GM20431 (cell line): Measurements from ENCODE around the gene WIPF3.
"Not testable (repeated sequence)": the region's sequence is repeated elsewhere in the genome, so short reads cannot be mapped to it uniquely, and the experiment has no call there.

Experiments used
- in situ Hi-C: fragments of 300-500 bp; cut with MseI, MboI; formaldehyde crosslinking; loops from one replicate; pipeline ENCODE4 v1.15.0; 2020; ENCODE audit warnings: low sequenced_read_pairs; ENCODE audit not compliant: unreplicated experiment

WIPF3 gene

DNA sequence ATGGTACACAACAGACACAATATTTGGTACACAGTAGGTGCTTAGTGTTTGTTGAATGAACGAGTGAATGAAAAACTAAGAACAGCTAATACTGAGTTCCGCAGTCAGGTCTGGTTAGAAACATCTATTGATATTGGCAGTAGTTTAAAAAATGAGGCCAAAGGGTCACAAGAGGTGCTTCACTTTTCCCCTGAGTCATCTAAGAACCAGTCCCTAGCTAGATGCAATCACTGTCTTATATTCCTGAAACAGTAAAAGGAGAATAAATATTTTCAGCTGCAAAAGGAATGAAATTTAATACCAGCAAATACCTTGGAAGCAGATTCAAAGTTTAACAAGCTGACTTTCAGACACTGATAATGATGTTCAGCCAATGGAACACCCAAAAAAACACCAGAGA, 128.8 kb downstream of the WIPF3 start:
- in situ Hi-C loops = no loop called here

- in situ Hi-C loops = no loop called here
Measured at GRCh38 chr7:29937132-29937531, 130.8 kb downstream of the WIPF3 start.

DNA sequence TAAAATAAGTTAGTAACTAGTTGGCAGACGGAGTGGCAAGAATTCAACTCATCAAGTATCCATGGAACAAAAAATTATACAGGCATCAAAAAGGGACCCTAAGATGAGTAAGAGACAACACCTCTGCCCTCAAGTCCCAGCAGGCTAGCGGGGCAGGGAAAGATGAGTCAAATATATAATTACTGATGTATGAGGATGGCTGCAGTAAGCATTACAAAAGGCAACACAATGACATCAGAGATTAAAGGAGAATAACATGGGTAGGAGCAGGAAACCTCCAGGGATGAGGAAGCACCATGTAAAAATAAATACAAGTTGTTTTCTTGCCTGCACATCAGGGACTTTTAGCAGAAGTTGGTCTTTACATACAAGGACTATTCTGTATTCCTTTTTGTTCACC, 133.9 kb downstream of the WIPF3 start:
- in situ Hi-C loops = no loop called here

DNA sequence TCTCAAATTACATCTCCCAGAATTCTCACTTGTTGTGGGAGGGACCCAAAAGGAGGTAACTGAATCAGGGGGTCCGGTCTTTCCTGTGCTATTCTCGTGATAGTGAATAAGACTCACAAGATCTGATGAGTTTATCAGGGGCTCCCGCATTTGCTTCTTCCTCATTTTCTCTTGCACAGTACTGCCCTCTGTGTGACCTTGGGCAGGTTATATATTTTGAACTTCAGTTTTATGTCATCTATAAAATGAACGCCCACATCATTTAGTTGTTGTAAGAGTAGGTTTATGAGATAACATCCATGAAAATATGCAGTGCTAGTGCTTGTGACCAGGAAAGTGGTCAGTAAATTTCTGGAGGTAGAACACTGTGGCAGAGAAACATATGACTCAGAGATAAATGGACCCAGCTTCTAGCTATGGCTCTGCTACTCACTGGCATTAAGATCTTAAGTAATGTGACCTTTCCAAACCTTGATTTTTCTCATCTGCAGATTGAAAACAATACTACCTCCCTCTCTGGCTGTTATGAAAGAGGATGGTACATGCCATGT, 139.0 kb downstream of the WIPF3 start:
- in situ Hi-C loops = no loop called here

- in situ Hi-C loops = no loop called here
Measured at GRCh38 chr7:29946428-29947186, 140.3 kb downstream of the WIPF3 start.

GRCh38 chr7:29948587-29948986, 142.3 kb downstream of the WIPF3 start:
- in situ Hi-C loops = no loop called here

GRCh38 chr7:29950480-29950879, 144.2 kb downstream of the WIPF3 start:
- in situ Hi-C loops = no loop called here

- in situ Hi-C loops = no loop called here
Measured at GRCh38 chr7:29951206-29951605, 144.9 kb downstream of the WIPF3 start.

GRCh38 chr7:29953726-29954347, 147.5 kb downstream of the WIPF3 start:
- in situ Hi-C loops = no loop called here

DNA sequence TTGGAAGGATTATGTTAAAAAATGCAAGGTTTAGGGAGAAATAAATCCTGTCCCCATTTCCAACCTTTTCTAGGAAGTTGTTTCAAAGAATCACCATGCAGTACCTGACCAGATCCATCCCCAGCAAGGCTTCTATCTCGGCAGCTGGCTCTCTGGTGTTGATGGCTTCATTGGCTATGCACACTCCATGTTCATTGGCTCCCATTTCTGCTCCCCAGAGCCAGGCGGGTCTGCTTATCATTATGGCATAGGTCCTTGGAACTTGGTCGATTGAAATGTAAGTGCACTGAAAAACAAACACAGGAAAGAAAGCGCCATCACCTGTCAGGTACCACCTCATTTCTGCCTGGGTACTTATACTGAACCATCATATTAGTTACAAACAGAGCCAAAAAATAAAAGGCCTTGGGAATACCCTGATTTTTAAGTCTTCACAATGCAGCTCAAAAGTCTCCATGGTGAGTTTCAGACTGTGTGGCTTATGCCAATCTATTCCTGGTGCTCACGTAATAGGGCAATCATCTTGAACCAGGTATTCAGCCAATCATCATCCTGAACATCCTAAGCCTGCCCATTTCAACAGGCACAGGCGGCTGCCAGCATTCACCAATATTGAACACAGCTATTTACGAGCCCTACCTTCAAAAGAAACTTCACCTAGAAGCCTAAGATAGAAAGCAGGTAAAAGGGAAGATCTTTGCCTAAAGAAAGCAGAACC, 148.9 kb downstream of the WIPF3 start:
- in situ Hi-C loops = no loop called here

GRCh38 chr7:29955799-29956486, 149.6 kb downstream of the WIPF3 start:
- in situ Hi-C loops = no loop called here

DNA sequence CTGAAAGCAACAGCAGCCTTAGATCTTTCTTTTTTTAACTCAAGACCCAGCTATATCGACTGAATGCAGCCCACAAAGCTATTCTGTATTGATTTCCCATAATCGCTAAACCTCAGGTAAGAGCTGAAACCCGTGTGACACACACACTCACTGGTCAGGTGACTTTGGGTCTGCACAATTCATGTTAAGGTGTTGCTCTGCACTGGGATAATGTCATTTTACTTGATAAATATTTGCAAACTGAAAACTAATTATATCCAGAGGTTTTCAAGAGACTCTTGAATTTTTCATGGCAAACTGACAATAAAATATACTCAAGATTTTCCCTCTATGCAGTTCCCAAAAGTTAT, 150.2 kb downstream of the WIPF3 start:
- in situ Hi-C loops = no loop called here

- in situ Hi-C loops = no loop called here
Measured at GRCh38 chr7:29957521-29958310, 151.4 kb downstream of the WIPF3 start.

DNA sequence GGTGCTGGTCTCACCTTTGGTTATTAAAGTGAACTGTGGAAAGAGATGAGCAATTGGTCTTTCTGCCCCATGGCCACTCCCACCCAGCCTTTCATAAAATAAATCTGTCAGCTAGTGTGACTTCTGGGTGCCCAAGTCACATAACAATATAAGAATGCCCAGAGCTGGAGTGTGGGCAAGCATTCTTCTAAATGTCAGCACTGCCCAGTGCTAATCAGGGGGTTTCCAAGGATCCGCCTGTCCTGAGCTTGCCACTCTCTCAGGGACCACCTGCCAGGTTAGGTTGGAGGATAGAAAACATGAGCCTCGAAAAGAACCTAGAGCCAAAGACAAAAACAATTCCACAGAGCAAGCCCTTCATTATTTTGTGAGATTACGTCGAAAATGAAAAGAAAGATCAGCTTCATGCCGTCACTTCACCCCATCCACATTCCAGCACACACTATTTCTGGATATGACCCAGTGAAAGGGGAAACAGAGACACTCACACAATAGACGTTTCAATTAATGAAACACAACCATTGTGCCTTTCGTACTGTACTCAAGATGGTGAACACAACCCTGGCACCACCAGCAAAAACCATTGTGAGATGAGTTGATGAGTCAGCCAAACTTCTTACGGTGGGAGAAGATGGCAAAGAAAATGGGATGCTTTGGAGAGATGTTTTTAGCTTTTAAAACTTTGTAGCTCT, 152.5 kb downstream of the WIPF3 start:
- in situ Hi-C loops = no loop called here

DNA sequence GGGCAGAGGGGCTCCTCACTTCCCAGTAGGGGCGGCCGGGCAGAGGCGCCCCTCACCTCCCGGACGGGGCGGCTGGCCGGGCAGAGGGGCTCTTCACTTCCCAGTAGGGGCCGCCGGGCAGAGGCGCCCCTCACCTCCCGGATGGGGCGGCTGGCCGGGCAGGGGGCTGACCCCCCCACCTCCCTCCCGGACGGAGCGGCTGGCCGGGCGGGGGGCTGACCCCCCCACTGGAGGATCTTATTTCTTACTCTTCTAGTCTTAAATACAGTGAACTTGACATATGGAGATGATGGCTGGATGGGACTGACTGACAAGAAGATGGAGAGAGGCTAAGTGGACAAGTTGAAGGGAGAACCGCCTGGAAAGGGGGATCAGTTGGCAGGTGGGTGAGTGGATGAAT, 155.3 kb downstream of the WIPF3 start:
- in situ Hi-C loops = not testable (repeated sequence)

DNA sequence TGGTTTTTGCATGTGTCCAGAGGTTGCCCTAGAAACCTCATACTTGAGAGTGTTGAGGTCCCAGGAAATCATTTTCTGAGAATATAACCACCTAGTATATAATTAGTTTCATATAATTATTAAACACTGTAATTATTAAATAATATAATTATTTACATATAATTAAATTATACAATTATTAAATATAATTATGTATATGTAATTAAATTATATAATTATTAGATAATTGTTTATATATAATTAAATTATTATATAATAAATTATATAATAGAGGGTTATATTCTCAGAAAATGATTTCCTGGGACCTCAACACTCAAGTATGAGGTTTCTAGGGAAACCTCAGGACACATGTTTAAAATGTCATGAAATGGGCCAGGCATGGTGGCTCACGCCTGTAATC, 155.7 kb downstream of the WIPF3 start:
- in situ Hi-C loops = no loop called here

DNA sequence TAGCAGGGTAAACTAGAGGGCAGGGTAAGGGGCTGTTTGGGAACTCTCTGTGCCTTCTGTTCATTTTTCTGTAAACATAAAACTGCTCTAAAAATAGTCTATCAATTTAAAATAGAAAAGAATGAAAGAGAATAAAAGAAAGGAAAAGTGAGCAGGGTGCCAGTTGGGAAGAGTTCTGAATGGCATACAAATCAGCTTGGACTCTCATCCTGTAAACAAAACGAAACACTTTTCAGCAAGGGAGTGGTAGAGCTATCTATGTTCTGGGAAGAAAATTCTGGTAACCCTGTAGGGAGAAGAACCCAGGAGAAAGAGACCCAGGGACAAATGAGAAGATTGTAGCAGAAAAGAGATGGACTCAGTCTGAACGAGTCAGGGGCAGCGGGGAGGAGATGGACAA, 158.7 kb downstream of the WIPF3 start:
- in situ Hi-C loops = no loop called here
